H1 (cell line): ENCODE measurements around the gene SLC8A3. TPM values are rescaled to one million over a fixed set of nuclear protein-coding genes. Genes with fewer than 3 reads are reported as not detected.

ENCODE experiments used
- CTCF ChIA-PET: fragments of 300-600 bp; sonication (Branson Sonifier 250); formaldehyde crosslinking; loops from one replicate; lab custom pipeline; 2021; ENCODE audit not compliant: partially characterized antibody; lab: Charles Lee
- POLR2A ChIA-PET: fragments of 300-600 bp; sonication (Branson Sonifier 250); formaldehyde crosslinking; loops from one replicate; lab custom pipeline; 2021; ENCODE audit warnings: inconsistent platforms; ENCODE audit not compliant: partially characterized antibody; lab: Charles Lee
- DNase-seq, 2 experiments: peaks; one replicate each; pipeline versions ENCODE4 v3.0.0 to v3.0.0-alpha.2; 2010 to 2022; ENCODE audit warnings: low spot score in 2 of 2, low read depth in 1 of 2, mixed read lengths in 1 of 2
- FAIRE-seq: peaks from 2 replicates; lab custom pipeline; 2011; peaks lifted over from hg19 to GRCh38; lab: Jason Lieb, UNC
- H2AFZ ChIP-seq: 2 replicates; pipeline ENCODE4 v1.8.1; 2012; ENCODE audit warnings: low read length, inconsistent platforms
- H2AK5ac ChIP-seq: 2 replicates; pipeline ENCODE4 v1.6.1; 2013; ENCODE audit warnings: low read depth, low read length
- H2BK120ac ChIP-seq: replicated peaks from 2 replicates; pipeline ENCODE3; 2013; ENCODE audit warnings: low read depth, low read length, inconsistent platforms
- H2BK12ac ChIP-seq: 2 replicates; pipeline ENCODE4 v1.6.1; 2013; ENCODE audit warnings: low read depth, low read length
- H2BK15ac ChIP-seq: 2 replicates; pipeline ENCODE4 v1.6.1; 2013; ENCODE audit warnings: low read length
- H2BK20ac ChIP-seq: 2 replicates; pipeline ENCODE4 v1.6.1; 2013; ENCODE audit warnings: low read length
- H2BK5ac ChIP-seq: 2 replicates; pipeline ENCODE4 v1.6.1; 2013; ENCODE audit warnings: low read depth, low read length
- H3K14ac ChIP-seq: 2 replicates; pipeline ENCODE4 v1.6.1; 2013; ENCODE audit warnings: inconsistent platforms; ENCODE audit not compliant: insufficient read length
- H3K18ac ChIP-seq: 2 replicates; pipeline ENCODE4 v1.6.1; 2013; ENCODE audit warnings: low read length; ENCODE audit errors: extremely low read depth
- H3K23ac ChIP-seq: 2 replicates; pipeline ENCODE4 v1.6.1; 2013; ENCODE audit warnings: inconsistent platforms; ENCODE audit not compliant: insufficient read length
- H3K23me2 ChIP-seq: 2 replicates; pipeline ENCODE4 v1.6.1; 2013; ENCODE audit warnings: low read depth, low read length
- H3K27ac ChIP-seq: 2 replicates; pipeline ENCODE4 v1.6.1; 2011; ENCODE audit warnings: low read depth, low read length, inconsistent platforms
- H3K27me3 ChIP-seq, 4 experiments: replicated peaks in 1 of 4; 1 replicate in 1 of 4; 2 replicates in 3 of 4; pipeline versions ENCODE4 v1.6.1 to v1.8.1; 2011 to 2013; ENCODE audit warnings: low read length in 3 of 4, mild to moderate bottlenecking in 3 of 4, inconsistent platforms in 2 of 4, mixed read lengths in 2 of 4, moderate library complexity in 1 of 4; ENCODE audit not compliant: control insufficient read depth in 3 of 4, insufficient read depth in 3 of 4; ENCODE audit errors: extremely low read depth in 1 of 4
- H3K36me3 ChIP-seq, 4 experiments: 2 replicates each; pipeline versions ENCODE4 v1.6.1 to v1.8.1; 2011 to 2013; ENCODE audit warnings: mild to moderate bottlenecking in 4 of 4, low read length in 3 of 4, moderate library complexity in 2 of 4, control low read depth in 1 of 4, inconsistent platforms in 1 of 4; ENCODE audit not compliant: insufficient read depth in 4 of 4, control insufficient read depth in 2 of 4
- H3K4ac ChIP-seq: replicated peaks from 2 replicates; pipeline ENCODE3; 2013; ENCODE audit warnings: low read length, low read depth, mixed read lengths, inconsistent platforms; ENCODE audit not compliant: insufficient read length
- H3K4me1 ChIP-seq, 4 experiments: replicated peaks in 1 of 4; 1 replicate in 1 of 4; 2 replicates in 3 of 4; pipeline versions ENCODE4 v1.6.1 to v1.8.1; 2011 to 2013; ENCODE audit warnings: low read length in 3 of 4, inconsistent platforms in 2 of 4, mixed read lengths in 1 of 4; ENCODE audit not compliant: insufficient read depth in 4 of 4, control insufficient read depth in 3 of 4
- H3K4me2 ChIP-seq, 2 experiments: 2 replicates each; pipeline versions ENCODE4 v1.6.1 to v1.8.1; 2011 to 2013; ENCODE audit warnings: low read depth in 2 of 2, low read length in 2 of 2, control low read depth in 1 of 2, inconsistent platforms in 1 of 2, mild to moderate bottlenecking in 1 of 2; ENCODE audit not compliant: insufficient read depth in 1 of 2
- H3K4me3 ChIP-seq, 4 experiments: fragments of 200-600, 300-600 bp in 1 of 4; sonication (generic), shearing (Covaris generic), sonication (Bioruptor Twin) in 1 of 4; 2 replicates each; pipeline versions ENCODE4 v1.5.1 to v1.8.1; 2011 to 2016; ENCODE audit warnings: low read length in 4 of 4, low read depth in 3 of 4, control low read depth in 2 of 4, inconsistent platforms in 2 of 4, mild to moderate bottlenecking in 2 of 4, mixed read lengths in 1 of 4, moderate library complexity in 1 of 4; ENCODE audit not compliant: insufficient read depth in 2 of 4; ENCODE audit errors: extremely low read depth in 1 of 4
- H3K56ac ChIP-seq: replicated peaks from 2 replicates; pipeline ENCODE3; 2013; ENCODE audit warnings: low read depth, mild to moderate bottlenecking, mixed read lengths, low read length, inconsistent platforms; ENCODE audit not compliant: insufficient read length
- H3K79me1 ChIP-seq: 2 replicates; pipeline ENCODE4 v1.6.1; 2013; ENCODE audit warnings: low read depth, low read length, control low read depth
- H3K79me2 ChIP-seq, 2 experiments: 2 replicates each; pipeline versions ENCODE4 v1.6.1 to v1.8.1; 2012 to 2013; ENCODE audit warnings: low read length in 2 of 2, mild to moderate bottlenecking in 2 of 2, inconsistent platforms in 1 of 2; ENCODE audit not compliant: insufficient read depth in 2 of 2, control insufficient read depth in 1 of 2
- H3K9ac ChIP-seq, 4 experiments: replicated peaks in 1 of 4; 1 replicate in 1 of 4; 2 replicates in 3 of 4; pipeline versions ENCODE4 v1.6.1 to v1.8.1; 2011 to 2013; ENCODE audit warnings: low read depth in 3 of 4, low read length in 3 of 4, control low read depth in 2 of 4, mild to moderate bottlenecking in 2 of 4, moderate library complexity in 2 of 4, inconsistent platforms in 1 of 4; ENCODE audit errors: extremely low read depth in 1 of 4
- H3K9me3 ChIP-seq, 2 experiments: 2 replicates each; pipeline versions ENCODE4 v1.6.1 to v1.8.1; 2012 to 2013; ENCODE audit warnings: mild to moderate bottlenecking in 2 of 2, moderate library complexity in 2 of 2, control low read depth in 1 of 2, inconsistent platforms in 1 of 2, low read depth in 1 of 2, low read length in 1 of 2, mixed read lengths in 1 of 2; ENCODE audit not compliant: insufficient read depth in 2 of 2
- H4K20me1 ChIP-seq, 2 experiments: replicated peaks in 1 of 2; 2 replicates each; pipeline versions ENCODE3 to v1.8.1; 2011 to 2013; ENCODE audit warnings: inconsistent platforms in 2 of 2, low read length in 2 of 2, mild to moderate bottlenecking in 1 of 2; ENCODE audit not compliant: insufficient read depth in 2 of 2, control insufficient read depth in 1 of 2
- H4K5ac ChIP-seq: 2 replicates; pipeline ENCODE4 v1.6.1; 2013; ENCODE audit warnings: low read length, low read depth, mixed read lengths, inconsistent platforms; ENCODE audit not compliant: insufficient read length
- H4K8ac ChIP-seq: 2 replicates; pipeline ENCODE4 v1.8.0; 2013; ENCODE audit warnings: mild to moderate bottlenecking, moderate library complexity, low read length, inconsistent platforms; ENCODE audit not compliant: insufficient read depth; ENCODE audit errors: extremely low read depth
- H4K91ac ChIP-seq: replicated peaks from 2 replicates; pipeline ENCODE3; 2013; ENCODE audit warnings: low read length, mixed read lengths, inconsistent platforms; ENCODE audit not compliant: insufficient read length
- SP4 ChIP-seq: IDR thresholded peaks from 2 replicates; pipeline ENCODE4 v1.6.1; 2012; ENCODE audit warnings: low read length, inconsistent platforms
- TEAD4 ChIP-seq: IDR thresholded peaks from 2 replicates; pipeline ENCODE4 v1.6.1; 2012; ENCODE audit warnings: low read depth, low read length, inconsistent platforms, mixed read lengths
- WGBS, 2 experiments: shearing (Covaris generic) in 1 of 2; methylation state at CpG; one replicate each; pipeline versions ENCODE4 v1.1.6 to v1.1.7; 2013 to 2015; ENCODE audit warnings: low lambda C conversion rate in 2 of 2, mixed read lengths in 2 of 2, inconsistent platforms in 1 of 2, low coverage in 1 of 2, missing lambda C conversion rate in 1 of 2; ENCODE audit not compliant: insufficient replicate concordance in 2 of 2, insufficient coverage in 1 of 2, insufficient read length in 1 of 2; ENCODE audit errors: extremely low coverage in 1 of 2, missing lambda C conversion rate in 1 of 2; 5-methylcytosine and 5-hydroxymethylcytosine counted together
- polyA plus RNA-seq, 7 experiments: library from polyadenylated mRNA; depleted of rRNA in 3 of 7; stranded (reverse) in 5 of 7; unstranded in 2 of 7; fragments of >200 nt in 5 of 7; fragments of 200-250 nt in 2 of 7; gene quantifications; 1 replicate in 5 of 7; 2 replicates in 1 of 7; 4 replicates in 1 of 7; pipeline versions ENCODE4 v1.2.1 to v1.2.3, GENCODE V29; 2011 to 2013; ENCODE audit warnings: missing spikeins in 2 of 7, mixed read lengths in 2 of 7
- total RNA-seq: library from RNA; stranded (reverse); fragmentation: NEBNext Ultra II Directional; extraction: Animal tissue kit (Norgen Biotek cat#: 25700); gene quantifications from 2 replicates; pipeline ENCODE4 v1.2.1, GENCODE V29; 2021

SLC8A3 gene
- total and polyA plus RNA-seq, 2 of the 8 experiments (the other 6 are each of a cell fraction or from before 2014, with no cell fraction given): 0.38 to 1.1 TPM

GRCh38 chr14:70140614-70141013 is 48.1 kb downstream of the SLC8A3 start:
- no peaks in the 10 kb centered on the region for H3K23me2 ChIP-seq
- H3K56ac ChIP-seq: no peak overlapping the region
- H3K79me2 ChIP-seq: no peaks in the 10 kb centered on the region
- no peak overlapping the region for H3K4me3 ChIP-seq
- H2BK12ac ChIP-seq: no peak overlapping the region
- 93% methylated on average over 1 of the region's 1 CpG; no CpG with 5 or more reads in 1 of the 2 experiments for WGBS, 2 experiments
- H2BK15ac ChIP-seq: no peak overlapping the region
- no peak overlapping the region for H2AFZ ChIP-seq
- no peaks in the 10 kb centered on the region for H3K4me1 ChIP-seq
- no peak overlapping the region for H2BK20ac ChIP-seq
- no peak overlapping the region for H3K27ac ChIP-seq
- no peak overlapping the region for H3K18ac ChIP-seq
- H2AK5ac ChIP-seq: no peak overlapping the region
- H3K14ac ChIP-seq: no peak overlapping the region
- no peaks in the 10 kb centered on the region for H3K79me1 ChIP-seq
- H4K20me1 ChIP-seq: no peaks in the 10 kb centered on the region
- H4K8ac ChIP-seq: no peak overlapping the region
- no peak overlapping the region for H3K4me2 ChIP-seq
- ChIA-PET POLR2A (interaction anchor here (0.6 kb wide), 1 partner anchor 118 kb away, joined by 3 read pairs; no protein-coding TSS in a partner anchor), CTCF (interaction anchor here (0.8 to 1.5 kb wide), 4 partner anchors 13 to 58 kb away, joined by 3 to 4 read pairs (median 3); no protein-coding TSS in a partner anchor)
- H3K23ac ChIP-seq: no peak overlapping the region
- no peak overlapping the region for H3K9ac ChIP-seq
- no peak for DNase-seq
- H3K27me3 ChIP-seq: no peaks in the 10 kb centered on the region
- H2BK120ac ChIP-seq: no peak overlapping the region
- no peaks in the 10 kb centered on the region for H3K9me3 ChIP-seq
- H4K5ac ChIP-seq: no peak overlapping the region
- no peak overlapping the region for H3K4ac ChIP-seq
- no peak for FAIRE-seq
- H3K36me3 ChIP-seq: no peaks in the 10 kb centered on the region
- no peak overlapping the region for H4K91ac ChIP-seq
- no peak overlapping the region for H2BK5ac ChIP-seq
- no peak for TF ChIP-seq TEAD4
- TF ChIP-seq SP4: no peak
